ENCODE data around the gene ZNF775.
A peak's percentile ranks its signal among the peaks of the same experiment; 100 is the strongest.

ZNF775 gene

GRCh38 chr7:150358988-150359621 is 20.0 kb upstream of the ZNF775 start:
- Histone ChIP-seq H3K79me1 (ENCODE audit: low read length) (no peaks in the 10 kb centered on the region), H4K8ac (ENCODE audit: low read depth, low read length) (no peak overlapping the region)

GRCh38 chr7:150359622-150360362 is 19.3 kb upstream of the ZNF775 start:
- Histone ChIP-seq H3K56ac (ENCODE audit: low read length) (no peak overlapping the region), H3K4me3 (ENCODE audit: low read length) (no peak overlapping the region), H3K18ac (ENCODE audit: low read length) (no peak overlapping the region), H3K27me3 (ENCODE audit: insufficient read depth, low read length, poor library complexity) (no peaks in the 10 kb centered on the region), H3K9ac (ENCODE audit: low read length) (no peak overlapping the region), H3K79me2 (ENCODE audit: control insufficient read depth, insufficient read depth, low read length) (no peaks in the 10 kb centered on the region), H4K8ac (ENCODE audit: low read depth, low read length) (no peak overlapping the region), H4K5ac (ENCODE audit: low read length) (no peak overlapping the region), H2BK15ac (replicated peaks; ENCODE audit: low read depth) (no peak overlapping the region), H2BK5ac (ENCODE audit: low read length) (no peak overlapping the region), H3K36me3 (ENCODE audit: control insufficient read depth, insufficient read depth, low read length) (no peaks in the 10 kb centered on the region), H3K4me2 (ENCODE audit: low read length) (no peak overlapping the region), H2BK120ac (ENCODE audit: low read depth, low read length) (no peak overlapping the region), H3K23ac (ENCODE audit: low read length) (no peak overlapping the region), H3K4ac (ENCODE audit: low read depth, low read length) (no peak overlapping the region), H3K79me1 (ENCODE audit: low read length) (no peaks in the 10 kb centered on the region), H3K4me1 (ENCODE audit: control insufficient read depth, low read depth, low read length) (no peaks in the 10 kb centered on the region), H2AK5ac (ENCODE audit: low read length) (peak overlapping the region; percentile 45), H3K27ac (ENCODE audit: low read depth, low read length) (no peak overlapping the region)
- no peak for DNase-seq
- no CpG with 5 or more reads among the region's 2 CpGs for WGBS (ENCODE audit: extremely low coverage, insufficient coverage, low lambda C conversion rate)

More at GRCh38 chr7:150358988-150359621, 20.0 kb upstream of the ZNF775 start:
- H3K4me3 ChIP-seq (ENCODE audit: low read length), result no peak overlapping the region
- H3K9ac ChIP-seq (ENCODE audit: low read length), result no peak overlapping the region
- H3K18ac ChIP-seq (ENCODE audit: low read length), result no peak overlapping the region
- H3K4me1 ChIP-seq (ENCODE audit: control insufficient read depth, low read depth, low read length), result no peaks in the 10 kb centered on the region
- no peak overlapping the region for H3K56ac ChIP-seq (ENCODE audit: low read length)
- no peak overlapping the region for H3K4ac ChIP-seq (ENCODE audit: low read depth, low read length)
- H3K27me3 ChIP-seq (ENCODE audit: insufficient read depth, low read length, poor library complexity), result no peaks in the 10 kb centered on the region
- no peak overlapping the region for H3K4me2 ChIP-seq (ENCODE audit: low read length)
- H3K79me2 ChIP-seq (ENCODE audit: control insufficient read depth, insufficient read depth, low read length), result no peaks in the 10 kb centered on the region
- H2BK120ac ChIP-seq (ENCODE audit: low read depth, low read length), result no peak overlapping the region
- H2BK5ac ChIP-seq (ENCODE audit: low read length), result no peak overlapping the region
- no peak overlapping the region for H2BK15ac ChIP-seq (replicated peaks; ENCODE audit: low read depth)
- no peak overlapping the region for H2AK5ac ChIP-seq (ENCODE audit: low read length)
- no peak overlapping the region for H3K23ac ChIP-seq (ENCODE audit: low read length)
- no peaks in the 10 kb centered on the region for H3K36me3 ChIP-seq (ENCODE audit: control insufficient read depth, insufficient read depth, low read length)
- H4K5ac ChIP-seq (ENCODE audit: low read length), result no peak overlapping the region
- H3K27ac ChIP-seq (ENCODE audit: low read depth, low read length), result no peak overlapping the region
- 100% methylated on average over 1 of the region's 4 CpGs for WGBS (ENCODE audit: extremely low coverage, insufficient coverage, low lambda C conversion rate)
- DNase-seq, result no peak

GRCh38 chr7:150360363-150361058 is 18.6 kb upstream of the ZNF775 start:
- Histone ChIP-seq H3K4me2 (ENCODE audit: low read length) (no peak overlapping the region), H3K18ac (ENCODE audit: low read length) (no peak overlapping the region), H3K56ac (ENCODE audit: low read length) (no peak overlapping the region), H4K5ac (ENCODE audit: low read length) (no peak overlapping the region), H3K79me1 (ENCODE audit: low read length) (no peaks in the 10 kb centered on the region), H3K79me2 (ENCODE audit: control insufficient read depth, insufficient read depth, low read length) (no peaks in the 10 kb centered on the region), H2AK5ac (ENCODE audit: low read length) (no peak overlapping the region), H3K9ac (ENCODE audit: low read length) (no peak overlapping the region), H2BK5ac (ENCODE audit: low read length) (no peak overlapping the region), H3K23ac (ENCODE audit: low read length) (no peak overlapping the region), H3K4me3 (ENCODE audit: low read length) (no peak overlapping the region), H3K36me3 (ENCODE audit: control insufficient read depth, insufficient read depth, low read length) (no peaks in the 10 kb centered on the region), H3K27me3 (ENCODE audit: insufficient read depth, low read length, poor library complexity) (no peaks in the 10 kb centered on the region), H2BK120ac (ENCODE audit: low read depth, low read length) (no peak overlapping the region), H4K8ac (ENCODE audit: low read depth, low read length) (no peak overlapping the region), H3K27ac (ENCODE audit: low read depth, low read length) (no peak overlapping the region), H2BK15ac (replicated peaks; ENCODE audit: low read depth) (no peak overlapping the region), H3K4me1 (ENCODE audit: control insufficient read depth, low read depth, low read length) (no peaks in the 10 kb centered on the region), H3K4ac (ENCODE audit: low read depth, low read length) (no peak overlapping the region)
- no CpG with 5 or more reads among the region's 5 CpGs for WGBS (ENCODE audit: extremely low coverage, insufficient coverage, low lambda C conversion rate)
- DNase-seq, result no peak

GRCh38 chr7:150361402-150361801 is 17.7 kb upstream of the ZNF775 start:
- no CpG with 5 or more reads among the region's 7 CpGs for WGBS (ENCODE audit: extremely low coverage, insufficient coverage, low lambda C conversion rate)
- H3K79me2 ChIP-seq (ENCODE audit: control insufficient read depth, insufficient read depth, low read length), result no peaks in the 10 kb centered on the region
- H2BK15ac ChIP-seq (replicated peaks; ENCODE audit: low read depth), result no peak overlapping the region
- peak overlapping the region; percentile 53 for H3K27ac ChIP-seq (ENCODE audit: low read depth, low read length)
- no peak overlapping the region for H3K4me3 ChIP-seq (ENCODE audit: low read length)
- no peak overlapping the region for H2AK5ac ChIP-seq (ENCODE audit: low read length)
- H3K23ac ChIP-seq (ENCODE audit: low read length), result no peak overlapping the region
- no peaks in the 10 kb centered on the region for H3K27me3 ChIP-seq (ENCODE audit: insufficient read depth, low read length, poor library complexity)
- H3K18ac ChIP-seq (ENCODE audit: low read length), result peak overlapping the region; percentile 9
- no peak for DNase-seq
- H3K56ac ChIP-seq (ENCODE audit: low read length), result no peak overlapping the region
- H2BK120ac ChIP-seq (ENCODE audit: low read depth, low read length), result no peak overlapping the region
- no peaks in the 10 kb centered on the region for H3K36me3 ChIP-seq (ENCODE audit: control insufficient read depth, insufficient read depth, low read length)
- H4K8ac ChIP-seq (ENCODE audit: low read depth, low read length), result no peak overlapping the region
- H3K4me1 ChIP-seq (ENCODE audit: control insufficient read depth, low read depth, low read length), result no peaks in the 10 kb centered on the region
- H2BK5ac ChIP-seq (ENCODE audit: low read length), result no peak overlapping the region
- H3K4me2 ChIP-seq (ENCODE audit: low read length), result no peak overlapping the region
- no peak overlapping the region for H3K4ac ChIP-seq (ENCODE audit: low read depth, low read length)
- no peak overlapping the region for H4K5ac ChIP-seq (ENCODE audit: low read length)
- no peaks in the 10 kb centered on the region for H3K79me1 ChIP-seq (ENCODE audit: low read length)
- H3K9ac ChIP-seq (ENCODE audit: low read length), result no peak overlapping the region

GRCh38 chr7:150361807-150362621 is 17.1 kb upstream of the ZNF775 start:
- Histone ChIP-seq H3K56ac (ENCODE audit: low read length) (peak overlapping the region; percentile 67), H3K79me2 (ENCODE audit: control insufficient read depth, insufficient read depth, low read length) (no peaks in the 10 kb centered on the region), H3K23ac (ENCODE audit: low read length) (peak overlapping the region; percentile 89), H3K79me1 (ENCODE audit: low read length) (no peaks in the 10 kb centered on the region), H3K9ac (ENCODE audit: low read length) (no peak overlapping the region), H2BK15ac (replicated peaks; ENCODE audit: low read depth) (no peak overlapping the region), H2BK120ac (ENCODE audit: low read depth, low read length) (no peak overlapping the region), H3K36me3 (ENCODE audit: control insufficient read depth, insufficient read depth, low read length) (no peaks in the 10 kb centered on the region), H2BK5ac (ENCODE audit: low read length) (no peak overlapping the region), H3K27ac (ENCODE audit: low read depth, low read length) (peak overlapping the region; percentile 53), H3K4me3 (ENCODE audit: low read length) (no peak overlapping the region), H3K4ac (ENCODE audit: low read depth, low read length) (no peak overlapping the region), H3K27me3 (ENCODE audit: insufficient read depth, low read length, poor library complexity) (no peaks in the 10 kb centered on the region), H3K4me1 (ENCODE audit: control insufficient read depth, low read depth, low read length) (no peaks in the 10 kb centered on the region), H4K5ac (ENCODE audit: low read length) (no peak overlapping the region), H2AK5ac (ENCODE audit: low read length) (no peak overlapping the region), H4K8ac (ENCODE audit: low read depth, low read length) (no peak overlapping the region), H3K4me2 (ENCODE audit: low read length) (no peak overlapping the region), H3K18ac (ENCODE audit: low read length) (peak overlapping the region; percentile 9)
- DNase-seq, result no peak
- no CpG with 5 or more reads among the region's 18 CpGs for WGBS (ENCODE audit: extremely low coverage, insufficient coverage, low lambda C conversion rate)

Measured in mesendoderm (in vitro differentiated cells).